NCI-H524 treated with DMSO at 0.1 percent for 48 hours (cell line): ENCODE results near the gene LY86.

ENCODE experiments used
- DNase-seq: peaks from one replicate; lab custom pipeline; 2025; lab: John Stamatoyannopoulos, UW

LY86 gene

GRCh38 chr6:6623553-6623952, 35.0 kb downstream of the LY86 start:
- DNase-seq = no peak

- no peak for DNase-seq
These were observed 35.9 kb downstream of the LY86 start for GRCh38 chr6:6624269-6624990.

GRCh38 chr6:6626187-6626586, 37.7 kb downstream of the LY86 start:
- DNase-seq = no peak

- no peak for DNase-seq
These were observed 40.9 kb downstream of the LY86 start for GRCh38 chr6:6629402-6629801.

GRCh38 chr6:6631053-6631452, 42.5 kb downstream of the LY86 start:
- DNase-seq = no peak

GRCh38 chr6:6631534-6632276, 43.2 kb downstream of the LY86 start:
- peak; percentile 40 for DNase-seq

GRCh38 chr6:6633898-6634734, 45.6 kb downstream of the LY86 start:
- DNase-seq = no peak

- DNase-seq = no peak
These were observed 46.2 kb downstream of the LY86 start for GRCh38 chr6:6634735-6635075.

- DNase-seq = no peak
These were observed 46.8 kb downstream of the LY86 start for GRCh38 chr6:6635291-6635690.

- DNase-seq = no peak
These were observed 47.3 kb downstream of the LY86 start for GRCh38 chr6:6635869-6636268.

- DNase-seq = no peak
These were observed 51.1 kb downstream of the LY86 start for GRCh38 chr6:6639572-6639971.

GRCh38 chr6:6640926-6641325, 52.4 kb downstream of the LY86 start:
- no peak for DNase-seq

GRCh38 chr6:6643398-6643797, 54.9 kb downstream of the LY86 start:
- DNase-seq = no peak

- DNase-seq = no peak
These were observed 56.9 kb downstream of the LY86 start for GRCh38 chr6:6645261-6645917.

GRCh38 chr6:6646384-6646783, 57.9 kb downstream of the LY86 start:
- no peak for DNase-seq

GRCh38 chr6:6646859-6647258, 58.3 kb downstream of the LY86 start:
- DNase-seq = no peak

- no peak for DNase-seq
These were observed 60.3 kb downstream of the LY86 start for GRCh38 chr6:6648692-6649343.

GRCh38 chr6:6649824-6650349, 61.4 kb downstream of the LY86 start:
- no peak for DNase-seq

GRCh38 chr6:6650839-6651238, 62.3 kb downstream of the LY86 start:
- DNase-seq = no peak

- DNase-seq = no peak
These were observed 62.8 kb downstream of the LY86 start for GRCh38 chr6:6651335-6651734.

GRCh38 chr6:6652932-6653331, 64.4 kb downstream of the LY86 start:
- no peak for DNase-seq
